Upper lobe of left lung (tissue), 6 donors: Measurements from ENCODE around the gene C17orf58. TPM values are rescaled to one million over a fixed set of nuclear protein-coding genes. Genes with fewer than 3 reads are reported as not detected.
"Not testable (repeated sequence)": the region's sequence is repeated elsewhere in the genome, so short reads cannot be mapped to it uniquely, and the experiment has no call there.

Source experiments
- ATAC-seq, 2 donors: fragments of 200-7000 bp; cut with Tn5 transposase; one replicate each; pipeline ENCODE4 v1.9.1; 2022; ENCODE audit warnings: mild to moderate bottlenecking in 2 of 2, moderate library complexity in 2 of 2; ENCODE audit not compliant: low FRiP score in 2 of 2
- DNase-seq, 2 donors: peaks; one replicate each; pipeline ENCODE4 v3.0.0-alpha.2; 2019 to 2020
- H3K27ac ChIP-seq, 4 donors: fragments of 200-600 bp; sonication (generic); one replicate each; pipeline ENCODE4 v1.5.1; 2016 to 2019
- H3K27me3 ChIP-seq, 4 donors: fragments of 200-600 bp; sonication (generic); one replicate each; pipeline ENCODE4 v1.5.1; 2017 to 2019
- H3K36me3 ChIP-seq, 4 donors: fragments of 200-600 bp; sonication (generic); one replicate each; pipeline ENCODE4 v1.5.1; 2016 to 2019
- H3K4me1 ChIP-seq, 4 donors: fragments of 200-600 bp; sonication (generic); one replicate each; pipeline ENCODE4 v1.5.1; 2018 to 2019
- H3K4me3 ChIP-seq, 4 donors: fragments of 200-600 bp; sonication (generic); one replicate each; pipeline ENCODE4 v1.5.1; 2017 to 2019; ENCODE audit warnings: mild to moderate bottlenecking in 2 of 4, moderate library complexity in 1 of 4
- H3K9me3 ChIP-seq, 4 donors: fragments of 200-600 bp; sonication (generic); one replicate each; pipeline ENCODE4 v1.5.1; 2018 to 2019
- CTCF ChIP-seq, 6 experiments: fragments of 450-650 bp in 4 of 6; fragments of 200-600 bp in 2 of 6; sonication (generic) in 2 of 6; IDR thresholded peaks; one replicate each; pipeline ENCODE4 v1.5.1; 2016 to 2019; ENCODE audit warnings: antibody characterized with exemption in 6 of 6
- EP300 ChIP-seq, 4 donors: sonication (generic); formaldehyde crosslinking; IDR thresholded peaks; one replicate each; pipeline ENCODE4 v1.5.1; 2017; ENCODE audit warnings: antibody characterized with exemption in 4 of 4, control low read depth in 2 of 4
- POLR2A ChIP-seq, 4 donors: fragments of 450-650 bp; IDR thresholded peaks; one replicate each; pipeline ENCODE4 v1.5.1; 2016 to 2017; ENCODE audit warnings: antibody characterized with exemption in 4 of 4, mild to moderate bottlenecking in 2 of 4
- POLR2AphosphoS5 ChIP-seq, 2 donors: sonication (generic); formaldehyde crosslinking; IDR thresholded peaks; one replicate each; pipeline ENCODE4 v1.5.1; 2017; ENCODE audit warnings: antibody characterized with exemption in 2 of 2
- WGBS, 2 donors: methylation state at CpG; one replicate each; pipeline ENCODE4 v1.1.5; 2017 to 2018; 5-methylcytosine and 5-hydroxymethylcytosine counted together
- total RNA-seq, 6 donors: library from RNA; depleted of rRNA in 4 of 6; stranded (reverse); fragments of >200 nt in 4 of 6; gene quantifications; one replicate each; pipeline versions ENCODE4 v1.1.0 to v1.2.1, GENCODE V29; 2016 to 2021
- donor health status: DM: no; HTN: no; CAD: no; lungs with moderate emphysema.
- donor health status: DM: no; HTN: yes; CAD: no; lungs with severe emphysema.

C17orf58 gene
- total RNA-seq, result 10 to 100 TPM in 2 of 6 donors, 1 to 10 TPM in 4; 4.2 to 21.0 (median 8.2) TPM

- not testable (repeated sequence) for DNase-seq, H3K36me3 ChIP-seq, H3K9me3 ChIP-seq, H3K27me3 ChIP-seq
- ATAC-seq, result peak in 1 of 2 donors; percentile 44
- WGBS, 2 donors, result 23 to 35% methylated on average over 22 to 24 of the region's 25 CpGs
- peak within 1 kb of the TSS in 2 of 4 donors; percentile 30 to 45 for H3K27ac ChIP-seq
- H3K4me1 ChIP-seq, result peaks cover 15 to 31% (median 18%) of the 10 kb centered on the region in 4 donors
- peak within 1 kb of the TSS; percentile 40 to 75 (median 58) for H3K4me3 ChIP-seq
Measured at GRCh38 chr17:67996301-67997171, at the start of gene C17orf58. Gene C17orf58 (minus strand): TSS chr17:67996469. CDS start chr17:67996198, 271 bp downstream.

- H3K27me3 ChIP-seq, result no peaks in the 10 kb centered on the region
- peak overlapping the region; percentile 81 to 100 (median 92) for H3K4me3 ChIP-seq
- TF ChIP-seq CTCF (IDR thresholded peaks at IDR 0.05), result no peak
- TF ChIP-seq EP300 (IDR thresholded peaks at IDR 0.05), result no peak
- no peak for TF ChIP-seq POLR2AphosphoS5 (IDR thresholded peaks at IDR 0.05)
- no peak for TF ChIP-seq POLR2A (IDR thresholded peaks at IDR 0.05)
- 15 to 16% methylated on average over 11 of the region's 11 CpGs for WGBS, 2 donors
- no peaks in the 10 kb centered on the region for H3K9me3 ChIP-seq
- H3K4me1 ChIP-seq, result peaks cover 9 to 18% (median 13%) of the 10 kb centered on the region in 4 donors
- peak overlapping the region; percentile 60 to 91 (median 80) for H3K27ac ChIP-seq
- DNase-seq (no peak), ATAC-seq (no peak)
- H3K36me3 ChIP-seq, result peaks cover 0 to 42% (median 26%) of the 10 kb centered on the region in 4 donors
Measured at GRCh38 chr17:68036304-68037147, 40.3 kb upstream of the C17orf58 start.

- peak; percentile 91 to 94 for DNase-seq
- Histone ChIP-seq H3K4me3 (peak within 1 kb of the TSS; percentile 81 to 100 (median 92)), H3K27me3 (no peaks in the 10 kb centered on the region), H3K9me3 (no peaks in the 10 kb centered on the region), H3K4me1 (peaks cover 9 to 18% (median 13%) of the 10 kb centered on the region in 4 donors), H3K27ac (peak within 1 kb of the TSS; percentile 60 to 91 (median 80)), H3K36me3 (peaks cover 0 to 33% (median 18%) of the 10 kb centered on the region in 4 donors)
- WGBS, 2 donors, result 0% methylated on average over 30 to 34 of the region's 72 CpGs
- TF ChIP-seq CTCF (IDR thresholded peaks at IDR 0.05) (no peak), EP300 (IDR thresholded peaks at IDR 0.05) (no peak), POLR2AphosphoS5 (IDR thresholded peaks at IDR 0.05) (peak; percentile 33 to 91), POLR2A (IDR thresholded peaks at IDR 0.05) (peak in 3 of 4 donors; percentile 34 to 74 (median 53))
- ATAC-seq, result peak; percentile 98 to 99
Measured at GRCh38 chr17:68035523-68036303, 39.4 kb upstream of the C17orf58 start, which contains the start of gene KPNA2. Gene KPNA2 (plus strand): TSS chr17:68035735. CDS start chr17:68037133, 1,398 bp downstream.

- Histone ChIP-seq H3K9me3 (no peaks in the 10 kb centered on the region), H3K36me3 (peaks cover 0 to 28% (median 15%) of the 10 kb centered on the region in 4 donors), H3K27me3 (no peaks in the 10 kb centered on the region), H3K4me1 (peaks cover 9 to 18% (median 13%) of the 10 kb centered on the region in 4 donors), H3K27ac (peak overlapping the region in 1 of 4 donors; percentile 21), H3K4me3 (peak overlapping the region in 3 of 4 donors; percentile 11 to 96 (median 81))
- DNase-seq, result peak; percentile 95 to 96
- no peak for TF ChIP-seq EP300 (IDR thresholded peaks at IDR 0.05)
- no peak for TF ChIP-seq POLR2AphosphoS5 (IDR thresholded peaks at IDR 0.05)
- no peak for TF ChIP-seq POLR2A (IDR thresholded peaks at IDR 0.05)
- no peak for TF ChIP-seq CTCF (IDR thresholded peaks at IDR 0.05)
- 3% methylated on average over 24 to 25 of the region's 27 CpGs for WGBS, 2 donors
- ATAC-seq, result peak; percentile 94 to 97
Measured at GRCh38 chr17:68035131-68035522, 38.9 kb upstream of the C17orf58 start.
